ENCODE results near the gene LUC7L.
"Not testable (repeated sequence)": the region's sequence is repeated elsewhere in the genome, so short reads cannot be mapped to it uniquely, and the experiment has no call there.

Gene LUC7L

GRCh38 chr16:178668-179015 is 50.6 kb downstream of the LUC7L start:
- no peak for DNase-seq

GRCh38 chr16:177981-178667 is 51.1 kb downstream of the LUC7L start:
- no peak for DNase-seq

DNA sequence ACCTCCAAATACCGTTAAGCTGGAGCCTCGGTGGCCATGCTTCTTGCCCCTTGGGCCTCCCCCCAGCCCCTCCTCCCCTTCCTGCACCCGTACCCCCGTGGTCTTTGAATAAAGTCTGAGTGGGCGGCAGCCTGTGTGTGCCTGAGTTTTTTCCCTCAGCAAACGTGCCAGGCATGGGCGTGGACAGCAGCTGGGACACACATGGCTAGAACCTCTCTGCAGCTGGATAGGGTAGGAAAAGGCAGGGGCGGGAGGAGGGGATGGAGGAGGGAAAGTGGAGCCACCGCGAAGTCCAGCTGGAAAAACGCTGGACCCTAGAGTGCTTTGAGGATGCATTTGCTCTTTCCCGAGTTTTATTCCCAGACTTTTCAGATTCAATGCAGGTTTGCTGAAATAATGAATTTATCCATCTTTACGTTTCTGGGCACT is 51.8 kb downstream of the LUC7L start:
- no peak for DNase-seq

GRCh38 chr16:176477-177382 is 52.5 kb downstream of the LUC7L start, which contains the start of gene HBA1:
HBA1 (plus strand) TSS chr16:176680; CDS start chr16:176717, 37 bp downstream.
- not testable (repeated sequence) for DNase-seq

GRCh38 chr16:176006-176405 is 53.2 kb downstream of the LUC7L start:
- not testable (repeated sequence) for DNase-seq

- no peak for DNase-seq
Observed at GRCh38 chr16:175011-175949, 54.0 kb downstream of the LUC7L start.

GRCh38 chr16:173928-174769 is 55.1 kb downstream of the LUC7L start:
- not testable (repeated sequence) for DNase-seq

DNA sequence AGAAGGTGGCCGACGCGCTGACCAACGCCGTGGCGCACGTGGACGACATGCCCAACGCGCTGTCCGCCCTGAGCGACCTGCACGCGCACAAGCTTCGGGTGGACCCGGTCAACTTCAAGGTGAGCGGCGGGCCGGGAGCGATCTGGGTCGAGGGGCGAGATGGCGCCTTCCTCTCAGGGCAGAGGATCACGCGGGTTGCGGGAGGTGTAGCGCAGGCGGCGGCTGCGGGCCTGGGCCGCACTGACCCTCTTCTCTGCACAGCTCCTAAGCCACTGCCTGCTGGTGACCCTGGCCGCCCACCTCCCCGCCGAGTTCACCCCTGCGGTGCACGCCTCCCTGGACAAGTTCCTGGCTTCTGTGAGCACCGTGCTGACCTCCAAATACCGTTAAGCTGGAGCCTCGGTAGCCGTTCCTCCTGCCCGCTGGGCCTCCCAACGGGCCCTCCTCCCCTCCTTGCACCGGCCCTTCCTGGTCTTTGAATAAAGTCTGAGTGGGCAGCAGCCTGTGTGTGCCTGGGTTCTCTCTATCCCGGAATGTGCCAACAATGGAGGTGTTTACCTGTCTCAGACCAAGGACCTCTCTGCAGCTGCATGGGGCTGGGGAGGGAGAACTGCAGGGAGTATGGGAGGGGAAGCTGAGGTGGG is 55.9 kb downstream of the LUC7L start:
- not testable (repeated sequence) for DNase-seq

- not testable (repeated sequence) for DNase-seq
Observed at GRCh38 chr16:172374-172941, 56.8 kb downstream of the LUC7L start, which contains the start of gene HBA2. HBA2 (plus strand) TSS chr16:172876; CDS start chr16:172913, 37 bp downstream.

DNA sequence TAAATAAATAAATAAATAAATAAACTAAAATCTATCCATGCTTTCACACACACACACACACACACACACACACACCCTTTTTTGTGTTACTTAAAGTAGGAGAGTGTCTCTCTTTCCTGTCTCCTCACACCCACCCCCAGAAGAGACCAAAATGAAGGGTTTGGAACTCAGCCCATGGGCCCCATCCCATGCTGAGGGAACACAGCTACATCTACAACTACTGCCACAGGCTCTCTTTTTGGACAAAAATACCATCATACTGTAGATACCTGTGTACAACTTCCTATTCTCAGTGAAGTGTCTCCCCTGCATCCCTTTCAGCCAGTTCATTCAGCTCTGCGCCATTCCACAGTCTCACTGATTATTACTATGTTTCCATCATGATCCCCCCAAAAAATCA is 58.5 kb downstream of the LUC7L start:
- no peak for DNase-seq

GRCh38 chr16:170088-170507 is 59.2 kb downstream of the LUC7L start:
- not testable (repeated sequence) for DNase-seq

GRCh38 chr16:169014-169413 is 60.2 kb downstream of the LUC7L start:
- no peak for DNase-seq

DNA sequence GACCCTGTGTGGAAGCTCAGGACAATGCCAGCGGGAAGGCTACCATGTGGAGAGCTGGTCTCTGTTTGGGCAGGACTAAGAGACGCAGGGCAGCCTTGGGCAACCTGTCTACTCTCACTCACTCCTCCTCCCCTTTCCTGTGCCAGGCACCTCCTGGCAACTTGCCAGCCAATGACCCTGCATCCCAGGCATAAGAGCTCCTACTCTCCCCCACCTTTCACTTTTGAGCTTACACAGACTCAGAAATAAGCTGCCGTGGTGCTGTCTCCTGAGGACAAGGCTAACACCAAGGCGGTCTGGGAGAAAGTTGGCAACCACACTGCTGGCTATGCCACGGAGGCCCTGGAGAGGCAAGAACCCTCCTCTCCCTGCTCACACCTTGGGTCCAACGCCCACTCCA is 60.8 kb downstream of the LUC7L start:
- DNase-seq, result no peak

- DNase-seq, result no peak
Observed at GRCh38 chr16:167122-167690, 62.0 kb downstream of the LUC7L start.

DNA sequence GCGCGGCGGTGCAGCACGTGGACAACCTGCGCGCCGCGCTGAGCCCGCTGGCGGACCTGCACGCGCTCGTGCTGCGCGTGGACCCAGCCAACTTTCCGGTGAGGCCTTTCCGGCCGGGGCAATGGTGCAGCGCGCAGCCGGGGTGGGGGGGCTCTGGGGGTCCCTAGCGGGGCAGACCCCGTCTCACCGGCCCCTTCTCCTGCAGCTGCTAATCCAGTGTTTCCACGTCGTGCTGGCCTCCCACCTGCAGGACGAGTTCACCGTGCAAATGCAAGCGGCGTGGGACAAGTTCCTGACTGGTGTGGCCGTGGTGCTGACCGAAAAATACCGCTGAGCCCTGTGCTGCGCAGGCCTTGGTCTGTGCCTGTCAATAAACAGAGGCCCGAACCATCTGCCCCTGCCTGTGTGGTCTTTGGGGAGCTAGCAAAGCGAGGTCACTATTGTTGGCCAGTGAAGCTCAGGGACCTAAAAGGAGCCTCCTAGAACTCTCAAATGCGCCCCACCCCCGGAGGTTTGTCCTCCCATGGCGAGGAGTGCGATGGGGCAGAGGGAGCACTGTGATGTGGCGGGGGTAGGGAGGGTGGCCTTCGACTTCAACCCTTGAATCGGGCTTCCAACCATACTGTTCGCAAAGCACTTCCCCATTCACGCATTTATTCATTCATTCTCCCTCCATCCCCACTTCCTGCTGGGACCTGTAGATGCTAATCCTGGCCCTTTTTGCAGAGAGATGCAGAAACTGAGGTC is 62.7 kb downstream of the LUC7L start:
- DNase-seq, result no peak

- DNase-seq, result no peak
Observed at GRCh38 chr16:165539-166374, 63.5 kb downstream of the LUC7L start, which contains the start of gene HBM. HBM (plus strand) TSS chr16:165978; CDS start chr16:165998, 20 bp downstream.

GRCh38 chr16:164827-165538 is 64.3 kb downstream of the LUC7L start:
- no peak for DNase-seq

All from activated CD4-positive, alpha-beta T cell treated with anti-CD3 and anti-CD28 coated beads, Interleukin-2, amount 50 U/mL, for 1 hour (primary cell).